ENCODE results near the gene STYXL1.
"Not testable (repeated sequence)": the region's sequence is repeated elsewhere in the genome, so short reads cannot be mapped to it uniquely, and the experiment has no call there.

Gene STYXL1

GRCh38 chr7:76040126-76040525, 7.7 kb downstream of the STYXL1 start:
- Mint-ChIP-seq H3K9me3 (no peaks in the 10 kb centered on the region), H3K4me1 (ENCODE audit: low read depth in 2 of 2) (peaks cover 10 to 18% of the 10 kb centered on the region in 2 donors), H3K27ac (peak overlapping the region; percentile 41 to 56), H3K36me3 (ENCODE audit: insufficient read depth) (peaks cover 2% of the 10 kb centered on the region), H3K4me3 (no peak overlapping the region), H3K27me3 (no peaks in the 10 kb centered on the region)
- DNase-seq (no peak), ATAC-seq (replicated peaks) (no peak)

DNA sequence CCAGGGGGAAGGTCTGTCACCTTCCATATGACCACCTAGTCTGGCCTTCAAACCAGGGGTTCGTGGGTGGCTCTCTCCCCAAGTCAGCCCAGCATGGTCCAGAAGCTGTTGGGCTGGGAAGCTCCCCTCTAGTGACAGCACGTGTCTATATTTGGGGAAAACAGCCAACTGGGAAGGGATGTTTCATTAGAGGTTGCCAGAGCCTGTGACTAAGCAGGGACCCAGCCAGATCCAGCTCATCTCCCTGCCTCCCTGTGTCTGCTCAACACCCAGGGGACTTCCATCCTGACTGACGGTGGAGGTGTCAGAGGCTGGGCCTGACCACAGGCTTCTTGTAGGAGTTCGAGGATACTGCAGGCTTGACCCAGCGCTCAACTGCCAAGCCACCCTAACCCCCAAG, 10.5 kb downstream of the STYXL1 start:
- H3K4me3 Mint-ChIP-seq, result no peak overlapping the region
- no peaks in the 10 kb centered on the region for H3K27me3 Mint-ChIP-seq
- H3K36me3 Mint-ChIP-seq (ENCODE audit: insufficient read depth), result peaks cover 2% of the 10 kb centered on the region
- no peak for ATAC-seq (replicated peaks)
- no peak for DNase-seq
- H3K27ac Mint-ChIP-seq, result no peak overlapping the region
- no peaks in the 10 kb centered on the region for H3K9me3 Mint-ChIP-seq
- H3K4me1 Mint-ChIP-seq (ENCODE audit: low read depth in 2 of 2), result peaks cover 6 to 11% of the 10 kb centered on the region in 2 donors

DNA sequence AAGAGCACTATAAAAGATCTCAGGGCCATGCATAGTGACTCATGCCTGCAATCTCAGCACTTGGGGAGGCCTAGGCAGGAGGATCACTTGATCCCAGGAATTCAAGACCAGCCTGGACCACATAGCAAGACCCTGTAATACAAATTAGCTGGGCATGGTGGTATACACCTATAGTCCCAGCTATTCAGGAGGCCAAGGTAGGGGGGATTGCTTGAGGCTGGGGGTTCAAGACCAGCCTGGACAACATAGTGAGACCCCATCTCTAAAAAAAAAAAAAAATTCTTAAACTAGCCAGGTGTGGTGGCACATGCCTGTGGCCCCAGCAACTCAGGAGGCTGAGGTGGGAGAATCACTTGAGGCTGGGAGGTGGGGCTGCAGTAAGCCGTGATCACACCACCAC, 15.8 kb downstream of the STYXL1 start:
- no peak for ATAC-seq (replicated peaks)
- Mint-ChIP-seq H3K36me3 (ENCODE audit: insufficient read depth) (peaks cover 5% of the 10 kb centered on the region), H3K27ac (peak overlapping the region in 1 of 2 donors; percentile 54), H3K27me3 (no peaks in the 10 kb centered on the region), H3K9me3 (no peaks in the 10 kb centered on the region), H3K4me1 (ENCODE audit: low read depth in 2 of 2) (peaks cover 4 to 11% of the 10 kb centered on the region in 2 donors), H3K4me3 (no peak overlapping the region)
- no peak for DNase-seq

GRCh38 chr7:76029682-76030081, 18.1 kb downstream of the STYXL1 start:
- peaks cover 10% of the 10 kb centered on the region for H3K36me3 Mint-ChIP-seq (ENCODE audit: insufficient read depth)
- not testable (repeated sequence) for DNase-seq; ATAC-seq (replicated peaks); H3K27me3 Mint-ChIP-seq; H3K4me3 Mint-ChIP-seq; H3K9me3 Mint-ChIP-seq; H3K27ac Mint-ChIP-seq; H3K4me1 Mint-ChIP-seq (ENCODE audit: low read depth in 2 of 2)

DNA sequence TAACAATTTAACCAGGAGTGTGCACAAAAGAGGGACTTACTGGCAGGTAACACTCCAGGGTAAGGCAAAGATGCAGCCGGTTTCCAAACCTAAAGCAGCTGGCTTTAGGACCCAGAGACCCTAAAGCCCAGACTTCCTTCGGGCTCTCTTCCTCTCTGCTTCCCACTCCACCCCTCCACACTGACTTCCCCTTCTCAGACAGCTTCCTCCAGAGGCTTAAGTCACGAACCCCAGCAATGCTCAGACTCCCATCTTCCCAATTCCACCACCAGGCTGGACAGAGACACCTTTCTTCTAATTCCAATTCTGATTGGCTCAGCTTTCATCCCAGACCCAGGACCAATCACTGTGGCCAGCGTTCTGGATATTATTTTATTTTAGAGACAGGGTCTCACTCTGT, 24.8 kb downstream of the STYXL1 start:
- no peaks in the 10 kb centered on the region for H3K9me3 Mint-ChIP-seq
- no peaks in the 10 kb centered on the region for H3K27me3 Mint-ChIP-seq
- DNase-seq (no peak), ATAC-seq (replicated peaks) (no peak)
- H3K4me1 Mint-ChIP-seq (ENCODE audit: low read depth in 2 of 2), result peaks cover 0 to 4% of the 10 kb centered on the region in 2 donors
- H3K27ac Mint-ChIP-seq, result peak overlapping the region in 1 of 2 donors; percentile 7
- peaks cover 23% of the 10 kb centered on the region for H3K36me3 Mint-ChIP-seq (ENCODE audit: insufficient read depth)
- no peak overlapping the region for H3K4me3 Mint-ChIP-seq

GRCh38 chr7:76022026-76022780, 25.6 kb downstream of the STYXL1 start:
- DNase-seq (no peak), ATAC-seq (replicated peaks) (no peak)
- H3K4me1 Mint-ChIP-seq (ENCODE audit: low read depth in 2 of 2), result peaks cover 0 to 4% of the 10 kb centered on the region in 2 donors
- no peak overlapping the region for H3K4me3 Mint-ChIP-seq
- no peaks in the 10 kb centered on the region for H3K27me3 Mint-ChIP-seq
- H3K27ac Mint-ChIP-seq, result peak overlapping the region in 1 of 2 donors; percentile 7
- H3K36me3 Mint-ChIP-seq (ENCODE audit: insufficient read depth), result peaks cover 23% of the 10 kb centered on the region
- H3K9me3 Mint-ChIP-seq, result no peaks in the 10 kb centered on the region

DNA sequence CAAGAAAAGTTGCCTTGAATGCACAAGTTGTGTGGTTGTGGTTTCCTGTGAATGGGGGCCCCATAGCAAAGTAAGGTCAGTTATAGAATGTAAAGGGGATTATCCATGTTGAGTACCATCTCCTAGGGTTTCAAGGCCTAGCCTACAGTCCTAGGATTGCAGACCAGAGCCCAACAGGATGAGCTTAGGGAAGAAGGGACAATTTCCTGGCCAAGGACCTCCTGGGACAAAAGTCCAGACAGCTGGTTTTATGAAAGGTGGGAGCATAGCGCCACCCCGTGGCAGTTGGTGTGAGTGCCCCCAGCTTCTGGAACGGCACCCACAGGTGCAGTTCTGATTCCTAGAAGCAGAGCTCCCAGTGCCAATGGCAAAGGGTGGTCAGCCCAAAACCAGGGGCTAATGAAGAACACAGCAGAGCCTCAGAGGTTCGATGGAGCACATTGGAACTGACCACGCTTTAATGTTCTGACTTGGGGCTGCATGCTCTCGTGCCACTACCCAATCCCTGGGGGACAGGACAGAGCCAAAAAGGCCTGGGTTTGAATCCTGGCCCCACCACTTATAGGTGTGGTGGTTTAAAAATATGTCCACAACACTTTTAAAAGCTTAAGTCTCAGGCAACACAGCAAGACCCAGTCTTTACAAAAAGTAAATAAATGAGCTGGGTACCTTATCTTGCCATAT, 27.6 kb downstream of the STYXL1 start:
- Mint-ChIP-seq H3K27me3 (no peaks in the 10 kb centered on the region), H3K27ac (no peak overlapping the region), H3K4me3 (no peak overlapping the region), H3K36me3 (ENCODE audit: insufficient read depth) (peaks cover 19% of the 10 kb centered on the region), H3K9me3 (no peaks in the 10 kb centered on the region), H3K4me1 (ENCODE audit: low read depth in 2 of 2) (peaks cover 0 to 4% of the 10 kb centered on the region in 2 donors)
- DNase-seq (peak; percentile 60 to 69 (median 65)), ATAC-seq (replicated peaks) (peak; percentile 66)

DNA sequence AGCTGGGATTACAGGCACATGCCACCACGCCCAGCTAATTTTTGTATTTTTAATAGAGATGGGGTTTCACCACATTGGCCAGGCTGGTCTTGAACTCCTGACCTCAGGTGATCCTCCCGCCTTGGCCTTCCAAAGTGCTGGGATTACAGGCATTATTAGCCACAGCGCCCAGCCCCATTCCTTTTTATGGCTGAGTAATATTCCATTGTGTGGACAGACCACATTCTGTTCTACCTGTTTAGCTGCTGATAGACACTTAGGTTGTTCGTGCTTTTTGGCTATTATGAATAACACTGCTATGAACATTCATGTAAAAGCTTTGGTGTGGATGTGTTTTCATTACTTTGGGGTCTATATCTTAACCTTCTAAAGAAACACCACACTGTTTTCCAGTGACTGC, 29.3 kb downstream of the STYXL1 start:
- not testable (repeated sequence) for H3K4me1 Mint-ChIP-seq (ENCODE audit: low read depth in 2 of 2); H3K27ac Mint-ChIP-seq; H3K9me3 Mint-ChIP-seq; H3K27me3 Mint-ChIP-seq; ATAC-seq (replicated peaks); H3K4me3 Mint-ChIP-seq; DNase-seq
- H3K36me3 Mint-ChIP-seq (ENCODE audit: insufficient read depth), result peaks cover 12% of the 10 kb centered on the region

GRCh38 chr7:76016191-76016947, 31.4 kb downstream of the STYXL1 start:
- DNase-seq, result no peak
- Mint-ChIP-seq H3K9me3 (no peaks in the 10 kb centered on the region), H3K27ac (no peak overlapping the region), H3K27me3 (no peaks in the 10 kb centered on the region), H3K36me3 (ENCODE audit: insufficient read depth) (peaks cover 14% of the 10 kb centered on the region), H3K4me1 (ENCODE audit: low read depth in 2 of 2) (peaks cover 0 to 4% of the 10 kb centered on the region in 2 donors), H3K4me3 (no peak overlapping the region)
- ATAC-seq (replicated peaks), result no peak

DNA sequence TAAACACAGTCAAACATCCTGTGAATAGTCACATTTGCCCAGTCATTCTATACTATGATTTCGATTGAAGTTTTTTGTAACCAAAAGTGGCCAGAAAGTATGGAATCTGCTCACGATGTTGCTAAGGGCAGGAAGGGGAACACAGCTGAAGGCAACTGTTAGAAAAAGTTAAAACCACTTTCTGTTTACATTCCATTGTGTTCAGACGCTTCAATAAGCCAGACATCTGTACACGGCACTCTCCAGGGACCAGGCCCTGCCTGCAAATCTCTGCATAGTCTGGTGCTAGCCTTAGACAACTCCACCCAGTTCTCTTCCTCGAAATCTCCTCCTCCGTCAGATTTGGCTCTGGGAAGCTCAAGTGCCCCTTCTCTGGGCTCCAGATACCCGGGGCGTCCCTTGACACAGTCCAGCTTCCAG, 36.3 kb downstream of the STYXL1 start:
- Mint-ChIP-seq H3K36me3 (ENCODE audit: insufficient read depth) (peaks cover 17% of the 10 kb centered on the region), H3K27ac (no peak overlapping the region), H3K4me3 (no peak overlapping the region), H3K4me1 (ENCODE audit: low read depth in 2 of 2) (peaks cover 23 to 24% of the 10 kb centered on the region in 2 donors), H3K27me3 (no peaks in the 10 kb centered on the region), H3K9me3 (no peaks in the 10 kb centered on the region)
- ATAC-seq (replicated peaks), result no peak
- DNase-seq, result no peak

GRCh38 chr7:76009672-76010600, 37.9 kb downstream of the STYXL1 start:
- H3K9me3 Mint-ChIP-seq, result no peaks in the 10 kb centered on the region

DNA sequence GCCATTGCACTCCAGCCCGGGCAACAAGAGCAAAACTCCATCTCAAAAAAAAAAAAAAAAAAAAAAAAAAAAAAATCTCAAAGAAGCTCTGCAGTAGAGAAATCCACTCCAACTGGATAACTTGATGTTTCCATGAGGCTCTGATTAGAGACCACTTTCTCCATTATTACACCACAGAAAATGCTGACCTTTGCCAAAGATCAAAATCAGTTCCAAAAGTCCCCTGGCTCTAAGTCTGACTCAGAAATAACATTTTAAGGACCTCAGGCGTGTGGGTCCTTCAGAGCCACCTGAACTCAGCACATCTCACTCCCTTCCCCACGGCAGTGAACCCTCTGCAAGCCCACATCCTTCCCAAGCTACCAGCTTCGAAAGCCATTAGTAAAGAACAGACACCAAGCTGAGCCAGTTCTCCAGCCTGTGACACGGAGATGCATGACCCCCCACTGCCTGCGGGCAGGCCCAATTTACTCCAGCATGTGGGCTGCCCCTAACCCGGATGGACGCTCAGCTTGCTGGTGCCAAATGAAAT, 39.6 kb downstream of the STYXL1 start:
- Mint-ChIP-seq H3K4me1 (ENCODE audit: low read depth in 2 of 2) (peaks cover 23 to 24% of the 10 kb centered on the region in 2 donors), H3K27ac (peak overlapping the region; percentile 82 to 88), H3K4me3 (peak overlapping the region; percentile 64 to 78), H3K9me3 (no peaks in the 10 kb centered on the region), H3K27me3 (no peaks in the 10 kb centered on the region), H3K36me3 (ENCODE audit: insufficient read depth) (peaks cover 24% of the 10 kb centered on the region)
- DNase-seq, result peak in 2 of 3 experiments; percentile 15
- ATAC-seq (replicated peaks), result peak; percentile 52

More at GRCh38 chr7:76009672-76010600, 37.9 kb downstream of the STYXL1 start:
- no peak for DNase-seq
- Mint-ChIP-seq H3K4me1 (ENCODE audit: low read depth in 2 of 2) (peaks cover 23 to 24% of the 10 kb centered on the region in 2 donors), H3K36me3 (ENCODE audit: insufficient read depth) (peaks cover 16% of the 10 kb centered on the region), H3K27ac (peak overlapping the region; percentile 82 to 88), H3K4me3 (peak overlapping the region; percentile 64 to 78), H3K27me3 (no peaks in the 10 kb centered on the region)
- no peak for ATAC-seq (replicated peaks)

Data from effector memory CD8-positive, alpha-beta T cell (primary cell).